Tibial nerve (tissue), 3 donors: ENCODE results near the gene STAT6.

Experiments used
- POLR2A ChIP-seq, 2 donors: fragments of 450-650 bp; IDR thresholded peaks; one replicate each; pipeline ENCODE4 v1.6.1; 2017; ENCODE audit warnings: antibody characterized with exemption in 2 of 2, mild to moderate bottlenecking in 2 of 2, moderate library complexity in 2 of 2
- TF ChIP-seq, protein P1 (sequence below), 5 experiments: fragments of 200-600 bp in 3 of 5; fragments of 450-650 bp in 2 of 5; sonication (generic) in 3 of 5; IDR thresholded peaks; one replicate each; pipeline ENCODE4 v1.5.1; 2016 to 2019; ENCODE audit warnings: antibody characterized with exemption in 5 of 5, mild to moderate bottlenecking in 3 of 5, moderate library complexity in 2 of 5

DNA sequence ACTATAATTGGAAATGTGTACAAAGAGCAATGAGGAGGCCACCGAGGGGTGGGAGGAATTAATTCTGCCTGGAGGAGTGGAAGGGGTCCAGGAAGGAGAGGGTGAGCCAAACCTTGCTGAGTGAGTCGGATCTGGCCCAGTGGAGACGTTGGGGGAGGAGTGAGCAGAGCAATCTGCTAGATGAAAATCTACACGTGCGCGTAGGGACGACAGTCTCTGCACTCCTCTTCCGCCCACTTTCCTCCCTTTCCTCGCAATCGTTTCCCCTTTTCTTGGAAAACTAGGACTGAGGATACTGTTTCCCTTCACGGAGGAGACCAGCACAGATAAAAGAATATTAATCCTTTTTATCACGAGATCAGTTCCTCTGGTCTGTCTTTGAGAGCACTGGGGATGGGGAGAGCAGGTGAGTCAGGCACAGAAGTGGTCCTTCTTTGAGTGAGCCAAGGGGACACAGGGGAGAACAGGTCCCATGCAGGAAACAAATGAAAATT lies 25.1 kb downstream of the STAT6 start:
- TF ChIP-seq, protein P1, sequence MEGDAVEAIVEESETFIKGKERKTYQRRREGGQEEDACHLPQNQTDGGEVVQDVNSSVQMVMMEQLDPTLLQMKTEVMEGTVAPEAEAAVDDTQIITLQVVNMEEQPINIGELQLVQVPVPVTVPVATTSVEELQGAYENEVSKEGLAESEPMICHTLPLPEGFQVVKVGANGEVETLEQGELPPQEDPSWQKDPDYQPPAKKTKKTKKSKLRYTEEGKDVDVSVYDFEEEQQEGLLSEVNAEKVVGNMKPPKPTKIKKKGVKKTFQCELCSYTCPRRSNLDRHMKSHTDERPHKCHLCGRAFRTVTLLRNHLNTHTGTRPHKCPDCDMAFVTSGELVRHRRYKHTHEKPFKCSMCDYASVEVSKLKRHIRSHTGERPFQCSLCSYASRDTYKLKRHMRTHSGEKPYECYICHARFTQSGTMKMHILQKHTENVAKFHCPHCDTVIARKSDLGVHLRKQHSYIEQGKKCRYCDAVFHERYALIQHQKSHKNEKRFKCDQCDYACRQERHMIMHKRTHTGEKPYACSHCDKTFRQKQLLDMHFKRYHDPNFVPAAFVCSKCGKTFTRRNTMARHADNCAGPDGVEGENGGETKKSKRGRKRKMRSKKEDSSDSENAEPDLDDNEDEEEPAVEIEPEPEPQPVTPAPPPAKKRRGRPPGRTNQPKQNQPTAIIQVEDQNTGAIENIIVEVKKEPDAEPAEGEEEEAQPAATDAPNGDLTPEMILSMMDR (IDR thresholded peaks at IDR 0.05), result no peak
- no peak for TF ChIP-seq POLR2A (IDR thresholded peaks at IDR 0.05)
